Measurements from ENCODE around the gene HEXB. TPM values are rescaled to one million over a fixed set of nuclear protein-coding genes. Genes with fewer than 3 reads are reported as not detected.

The HEXB gene
- total RNA-seq, 1 experiment from 2014 or later, result 60.9 TPM

GRCh38 chr5:74667396-74667795, 17.6 kb upstream of the HEXB start (continued):
- TF ChIP-seq AFF4 (CRISPR knock-in tag; IDR thresholded peaks at IDR 0.05; ENCODE audit: borderline replicate concordance) (no peak), ETV6 (CRISPR knock-in tag; IDR thresholded peaks at IDR 0.05) (no peak), ATF1 (CRISPR knock-in tag; IDR thresholded peaks at IDR 0.05) (no peak)

- ChIA-PET CTCF (no interaction called here), POLR2A (no interaction called here)
- DNase-seq (ENCODE audit: low spot score) (no peak), ATAC-seq (no peak)
- H3K4me3 Mint-ChIP-seq, result no peak overlapping the region
- H3K9me3 Mint-ChIP-seq, result no peaks in the 10 kb centered on the region
- no peaks in the 10 kb centered on the region for H3K36me3 Mint-ChIP-seq
- peaks cover 33% of the 10 kb centered on the region for H3K4me1 Mint-ChIP-seq
- no peak for TF ChIP-seq MAX (CRISPR knock-in tag; IDR thresholded peaks at IDR 0.05)
- no peak overlapping the region for H3K27ac Mint-ChIP-seq
- H3K27me3 Mint-ChIP-seq (ENCODE audit: low read depth), result no peaks in the 10 kb centered on the region
Observed at GRCh38 chr5:74669821-74670220, 15.2 kb upstream of the HEXB start.

GRCh38 chr5:74670396-74671038, 14.5 kb upstream of the HEXB start:
- ATAC-seq, result no peak
- Mint-ChIP-seq H3K4me3 (no peak overlapping the region), H3K36me3 (no peaks in the 10 kb centered on the region), H3K27ac (no peak overlapping the region), H3K27me3 (ENCODE audit: low read depth) (no peaks in the 10 kb centered on the region), H3K4me1 (peaks cover 33% of the 10 kb centered on the region), H3K9me3 (no peaks in the 10 kb centered on the region)
- CTCF ChIA-PET, result no interaction called here
- TF ChIP-seq NFATC4 (CRISPR knock-in tag; IDR thresholded peaks at IDR 0.05) (no peak), ZBTB43 (CRISPR knock-in tag; IDR thresholded peaks at IDR 0.05) (no peak), ESRRA (CRISPR knock-in tag; IDR thresholded peaks at IDR 0.05; ENCODE audit: borderline replicate concordance) (no peak), CREM (CRISPR knock-in tag; IDR thresholded peaks at IDR 0.05) (no peak), ZNF396 (CRISPR knock-in tag; IDR thresholded peaks at IDR 0.05; ENCODE audit: borderline replicate concordance) (no peak), E2F4 (CRISPR knock-in tag; IDR thresholded peaks at IDR 0.05; ENCODE audit: borderline replicate concordance, low read depth) (no peak), ATF2 (CRISPR knock-in tag; IDR thresholded peaks at IDR 0.05; ENCODE audit: borderline replicate concordance, low read depth) (no peak), IRF1 (CRISPR knock-in tag; IDR thresholded peaks at IDR 0.05) (no peak), USF1 (CRISPR knock-in tag; IDR thresholded peaks at IDR 0.05) (no peak), ATF1 (CRISPR knock-in tag; IDR thresholded peaks at IDR 0.05) (no peak), EMX1 (CRISPR knock-in tag; IDR thresholded peaks at IDR 0.05) (no peak)
- DNase-seq (ENCODE audit: low spot score), result no peak
- POLR2A ChIA-PET, result no interaction called here
